Activated naive CD4-positive, alpha-beta T cell treated with anti-CD3 and anti-CD28 coated beads, Interleukin-2, amount 10 ng/mL, durations not matched to agents 7 days and 5 days (primary cell): ENCODE measurements around the gene ROR1.

Source experiments
- CTCF ChIA-PET: fragments of 350-600 bp; sonication (Branson Sonifier 250); formaldehyde crosslinking; loops from one replicate; lab custom pipeline; 2021; ENCODE audit warnings: antibody characterized with exemption; lab: Charles Lee
- DNase-seq: peaks from one replicate; pipeline ENCODE4 v3.0.0-alpha.2; 2020
- H3K27ac Mint-ChIP-seq: one replicate; pipeline ENCODE4 v1.8.0; 2021; ENCODE audit warnings: mild to moderate bottlenecking, moderate library complexity, mixed read lengths
- H3K27me3 Mint-ChIP-seq: one replicate; pipeline ENCODE4 v1.8.0; 2021; ENCODE audit warnings: mild to moderate bottlenecking, mixed read lengths
- H3K36me3 Mint-ChIP-seq: one replicate; pipeline ENCODE4 v1.8.0; 2021; ENCODE audit warnings: mixed read lengths
- H3K4me1 Mint-ChIP-seq: one replicate; pipeline ENCODE4 v1.8.0; 2021; ENCODE audit warnings: mixed read lengths
- H3K4me3 Mint-ChIP-seq: one replicate; pipeline ENCODE4 v1.8.0; 2021; ENCODE audit warnings: mild to moderate bottlenecking, moderate library complexity, mixed read lengths
- H3K9me3 Mint-ChIP-seq: one replicate; pipeline ENCODE4 v1.8.0; 2021; ENCODE audit warnings: mixed read lengths

ROR1 gene

DNA sequence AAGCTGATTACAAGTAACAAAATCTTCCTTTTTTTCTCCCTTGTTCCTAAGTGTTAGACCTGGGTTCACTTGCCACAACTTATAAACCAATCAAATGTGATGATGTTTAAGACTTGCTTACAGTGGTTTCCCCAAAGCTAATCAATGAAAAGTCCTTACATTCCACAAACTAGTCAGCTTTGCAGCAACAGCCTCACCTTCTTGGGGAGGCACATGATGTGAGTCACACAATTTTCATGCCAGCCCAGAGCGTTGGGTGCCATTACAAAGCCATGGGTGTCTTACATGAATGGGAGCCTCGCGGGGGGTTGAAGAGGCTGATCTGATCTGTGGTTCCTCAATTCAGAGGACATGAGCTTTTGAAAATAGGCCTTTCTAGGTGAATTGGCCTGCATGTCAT is 338.0 kb downstream of the ROR1 start:
- Mint-ChIP-seq H3K27ac (no peak overlapping the region), H3K4me1 (no peaks in the 10 kb centered on the region), H3K36me3 (no peaks in the 10 kb centered on the region), H3K9me3 (no peaks in the 10 kb centered on the region), H3K27me3 (peaks cover 2% of the 10 kb centered on the region), H3K4me3 (no peak overlapping the region)
- DNase-seq = no peak
- CTCF ChIA-PET = no interaction called here

GRCh38 chr1:64112281-64112680 is 338.5 kb downstream of the ROR1 start:
- no peak overlapping the region for H3K27ac Mint-ChIP-seq

DNA sequence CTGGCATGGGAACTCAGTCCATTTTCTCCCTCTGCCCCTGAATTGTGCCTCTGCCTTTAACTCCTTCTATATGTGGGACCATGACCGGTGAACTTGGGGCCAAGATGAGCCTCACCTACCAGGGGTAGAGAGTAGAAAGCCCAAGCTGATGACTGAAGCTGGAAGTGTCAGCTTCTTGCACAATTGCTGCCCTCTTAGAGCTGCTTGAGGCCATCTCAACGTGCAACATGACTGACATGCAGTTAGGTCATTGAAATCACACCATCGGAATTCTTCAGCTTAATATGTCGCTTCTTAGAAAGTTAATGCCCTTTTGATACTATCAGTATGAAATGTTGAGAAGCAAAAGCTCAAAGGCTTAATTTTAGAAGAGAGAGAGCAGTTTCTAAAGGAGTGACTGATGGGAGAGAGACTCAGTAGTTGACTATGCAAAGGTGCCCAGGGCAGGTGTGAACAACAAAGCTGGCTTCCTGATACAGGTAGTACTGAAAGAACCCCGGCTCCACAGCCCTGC is 340.3 kb downstream of the ROR1 start:
- Mint-ChIP-seq H3K36me3 (no peaks in the 10 kb centered on the region), H3K27ac (no peak overlapping the region), H3K27me3 (no peaks in the 10 kb centered on the region), H3K4me1 (no peaks in the 10 kb centered on the region), H3K9me3 (no peaks in the 10 kb centered on the region), H3K4me3 (no peak overlapping the region)
- CTCF ChIA-PET = no interaction called here
- no peak for DNase-seq

More at GRCh38 chr1:64112281-64112680, 338.5 kb downstream of the ROR1 start:
- H3K9me3 Mint-ChIP-seq = no peaks in the 10 kb centered on the region
- H3K4me1 Mint-ChIP-seq = no peaks in the 10 kb centered on the region
- H3K27me3 Mint-ChIP-seq = no peaks in the 10 kb centered on the region
- no peak for DNase-seq
- CTCF ChIA-PET = no interaction called here
- H3K36me3 Mint-ChIP-seq = no peaks in the 10 kb centered on the region
- H3K4me3 Mint-ChIP-seq = no peak overlapping the region

DNA sequence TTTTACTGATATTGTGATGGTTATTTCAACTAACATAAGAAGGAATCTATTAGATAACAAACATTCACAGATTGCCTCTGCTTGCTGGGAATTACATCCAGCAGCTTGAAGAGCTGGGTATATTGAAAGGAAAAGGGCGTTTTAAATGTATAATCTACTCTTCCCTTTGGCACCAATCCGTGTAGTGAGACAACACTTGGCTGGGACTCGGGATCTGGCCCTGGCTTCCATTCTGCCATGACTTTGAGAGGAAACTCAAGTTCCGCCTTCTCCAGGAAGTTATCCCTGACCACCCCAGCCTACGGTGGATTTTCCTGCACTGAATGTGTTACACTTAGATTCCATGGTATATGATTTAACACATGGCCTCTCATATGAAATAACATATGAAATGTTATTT is 342.7 kb downstream of the ROR1 start:
- Mint-ChIP-seq H3K27me3 (no peaks in the 10 kb centered on the region), H3K36me3 (no peaks in the 10 kb centered on the region), H3K4me3 (no peak overlapping the region), H3K4me1 (no peaks in the 10 kb centered on the region), H3K9me3 (no peaks in the 10 kb centered on the region), H3K27ac (no peak overlapping the region)
- CTCF ChIA-PET = no interaction called here
- no peak for DNase-seq

- no peak for DNase-seq
- H3K27ac Mint-ChIP-seq = no peak overlapping the region
- H3K36me3 Mint-ChIP-seq = no peaks in the 10 kb centered on the region
- CTCF ChIA-PET = no interaction called here
- H3K27me3 Mint-ChIP-seq = no peaks in the 10 kb centered on the region
- no peak overlapping the region for H3K4me3 Mint-ChIP-seq
- no peaks in the 10 kb centered on the region for H3K9me3 Mint-ChIP-seq
- H3K4me1 Mint-ChIP-seq = no peaks in the 10 kb centered on the region
Observed at GRCh38 chr1:64117492-64117891, 343.7 kb downstream of the ROR1 start.

DNA sequence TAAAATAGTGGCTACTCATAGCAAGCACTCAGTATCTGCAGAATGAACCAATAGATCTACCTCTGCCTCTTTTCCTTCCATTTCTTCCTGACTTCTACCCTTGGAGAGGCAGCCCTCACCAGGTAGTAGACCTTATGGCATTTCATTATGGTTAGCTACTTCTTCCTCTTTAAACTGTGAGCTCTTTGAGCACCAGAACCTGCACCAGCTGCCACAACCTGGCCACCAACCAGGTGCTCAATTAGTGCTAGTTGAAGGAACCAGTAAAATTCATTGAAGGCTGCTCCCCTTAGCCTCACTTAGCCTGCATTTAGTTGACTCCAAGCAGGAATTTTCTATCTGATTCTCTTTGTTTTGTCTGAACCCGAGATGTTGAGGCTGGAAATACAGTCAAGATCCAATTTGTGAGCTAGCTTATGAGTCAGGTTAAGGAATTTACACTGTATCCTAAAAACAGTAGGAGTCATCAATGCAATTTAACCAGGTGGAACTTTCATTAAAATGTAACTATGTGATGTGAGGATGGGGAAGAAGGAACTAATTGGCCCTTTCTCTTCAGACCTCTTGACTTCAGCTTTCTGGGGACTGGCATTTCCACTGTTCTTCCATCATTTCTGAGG is 348.1 kb downstream of the ROR1 start:
- Mint-ChIP-seq H3K36me3 (no peaks in the 10 kb centered on the region), H3K27ac (no peak overlapping the region), H3K4me1 (no peaks in the 10 kb centered on the region), H3K27me3 (peaks cover 9% of the 10 kb centered on the region), H3K9me3 (no peaks in the 10 kb centered on the region), H3K4me3 (no peak overlapping the region)
- no peak for DNase-seq
- CTCF ChIA-PET = no interaction called here

DNA sequence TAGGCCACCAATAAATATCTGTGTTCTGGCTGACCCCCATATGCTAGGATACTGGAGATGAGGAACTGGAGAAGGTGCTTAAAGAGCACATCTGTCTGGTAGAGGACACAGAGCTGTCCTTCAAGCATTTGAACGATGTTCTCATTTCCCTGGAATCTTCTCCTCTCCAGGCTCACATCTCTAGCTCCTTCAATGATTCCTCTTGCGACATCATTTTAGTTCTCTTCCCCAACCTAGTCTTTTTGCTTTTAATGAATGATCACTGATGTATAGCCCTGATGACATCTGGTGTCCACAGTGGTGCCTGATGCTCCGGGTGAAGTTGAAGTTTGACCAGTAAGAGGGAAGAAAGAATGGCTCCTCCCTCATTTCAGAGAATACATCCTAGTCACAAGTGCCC is 348.8 kb downstream of the ROR1 start:
- DNase-seq = no peak
- Mint-ChIP-seq H3K4me1 (no peaks in the 10 kb centered on the region), H3K27me3 (peaks cover 14% of the 10 kb centered on the region), H3K4me3 (no peak overlapping the region), H3K27ac (no peak overlapping the region), H3K36me3 (no peaks in the 10 kb centered on the region), H3K9me3 (no peaks in the 10 kb centered on the region)
- CTCF ChIA-PET = no interaction called here

DNA sequence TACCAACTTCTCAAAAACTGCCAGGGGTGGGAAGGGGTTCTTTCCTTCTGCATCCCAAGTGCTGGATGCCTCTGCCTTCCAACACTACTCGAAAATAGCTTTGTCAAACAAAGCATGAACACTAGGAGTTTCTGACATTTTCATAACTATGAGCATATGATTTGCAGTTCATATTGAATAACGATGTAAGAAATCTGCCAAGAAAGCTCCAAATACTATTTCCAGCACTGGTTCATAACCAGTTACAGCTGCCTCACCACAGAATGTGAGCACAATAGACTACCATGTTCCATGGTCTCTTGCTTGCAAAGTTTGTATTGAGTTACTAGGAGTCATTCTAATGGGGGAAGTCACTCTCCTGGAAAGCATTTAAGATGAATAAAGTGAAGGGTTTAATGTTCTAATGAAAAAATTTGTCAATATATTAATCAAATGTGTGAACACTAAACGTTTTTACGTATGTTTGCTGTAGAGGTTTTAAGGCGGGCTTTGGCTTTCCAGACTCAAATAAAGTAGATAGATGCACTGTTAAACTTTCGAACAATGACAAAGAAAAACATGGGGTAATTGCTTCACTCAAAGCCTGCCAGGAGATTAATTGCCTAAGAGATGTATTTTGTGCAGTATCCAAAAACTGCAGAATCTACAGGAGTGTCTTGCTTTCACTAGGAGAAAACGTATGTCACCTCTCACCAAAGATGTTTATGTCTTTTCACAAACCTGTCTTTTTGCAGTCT is 351.1 kb downstream of the ROR1 start:
- no peaks in the 10 kb centered on the region for H3K4me1 Mint-ChIP-seq
- H3K36me3 Mint-ChIP-seq = no peaks in the 10 kb centered on the region
- no peaks in the 10 kb centered on the region for H3K9me3 Mint-ChIP-seq
- CTCF ChIA-PET = no interaction called here
- H3K27ac Mint-ChIP-seq = no peak overlapping the region
- no peak overlapping the region for H3K4me3 Mint-ChIP-seq
- H3K27me3 Mint-ChIP-seq = peaks cover 18% of the 10 kb centered on the region
- DNase-seq = no peak

- Mint-ChIP-seq H3K9me3 (no peaks in the 10 kb centered on the region), H3K4me1 (no peaks in the 10 kb centered on the region), H3K36me3 (no peaks in the 10 kb centered on the region), H3K4me3 (no peak overlapping the region), H3K27me3 (peaks cover 18% of the 10 kb centered on the region), H3K27ac (no peak overlapping the region)
- CTCF ChIA-PET = interaction anchor here (0.8 kb wide), 1 partner anchor 11 kb away, joined by 5 read pairs; no protein-coding TSS in a partner anchor
- DNase-seq = no peak
Observed at GRCh38 chr1:64126581-64126980, 352.8 kb downstream of the ROR1 start.

GRCh38 chr1:64127297-64127696 is 353.5 kb downstream of the ROR1 start:
- CTCF ChIA-PET = no interaction called here
- peaks cover 18% of the 10 kb centered on the region for H3K27me3 Mint-ChIP-seq
- no peaks in the 10 kb centered on the region for H3K36me3 Mint-ChIP-seq
- no peak for DNase-seq
- no peak overlapping the region for H3K4me3 Mint-ChIP-seq
- no peak overlapping the region for H3K27ac Mint-ChIP-seq
- H3K9me3 Mint-ChIP-seq = no peaks in the 10 kb centered on the region
- H3K4me1 Mint-ChIP-seq = no peaks in the 10 kb centered on the region

GRCh38 chr1:64129701-64130100 is 355.9 kb downstream of the ROR1 start:
- H3K9me3 Mint-ChIP-seq = no peaks in the 10 kb centered on the region
- DNase-seq = no peak
- no peaks in the 10 kb centered on the region for H3K36me3 Mint-ChIP-seq
- H3K27me3 Mint-ChIP-seq = peaks cover 12% of the 10 kb centered on the region
- CTCF ChIA-PET = no interaction called here
- no peaks in the 10 kb centered on the region for H3K4me1 Mint-ChIP-seq
- H3K27ac Mint-ChIP-seq = no peak overlapping the region
- H3K4me3 Mint-ChIP-seq = no peak overlapping the region

DNA sequence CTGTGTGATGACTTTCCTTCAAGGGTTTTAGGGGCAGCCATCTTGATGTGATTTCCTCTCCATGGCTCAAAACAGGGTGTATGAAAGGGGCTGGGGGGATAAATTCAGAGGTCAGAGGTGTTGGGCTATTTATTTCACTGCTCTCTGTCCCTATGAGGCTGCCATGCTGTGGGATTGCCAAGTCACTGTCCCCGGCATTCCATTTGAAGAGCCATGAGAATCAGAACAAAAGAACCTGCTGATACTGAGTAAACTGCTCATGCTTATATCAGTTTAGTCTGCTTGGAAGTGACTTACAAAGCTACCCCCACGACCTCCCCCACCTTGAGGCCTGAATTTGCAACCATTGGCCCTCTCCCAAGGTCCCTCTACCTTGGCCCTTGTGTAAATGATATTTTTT is 357.3 kb downstream of the ROR1 start:
- Mint-ChIP-seq H3K4me3 (no peak overlapping the region), H3K36me3 (no peaks in the 10 kb centered on the region), H3K4me1 (no peaks in the 10 kb centered on the region), H3K9me3 (no peaks in the 10 kb centered on the region), H3K27me3 (peaks cover 10% of the 10 kb centered on the region), H3K27ac (no peak overlapping the region)
- no peak for DNase-seq
- CTCF ChIA-PET = no interaction called here

- H3K4me3 Mint-ChIP-seq = no peak overlapping the region
- no peak overlapping the region for H3K27ac Mint-ChIP-seq
- H3K27me3 Mint-ChIP-seq = peaks cover under 1% of the 10 kb centered on the region
- H3K4me1 Mint-ChIP-seq = no peaks in the 10 kb centered on the region
- H3K36me3 Mint-ChIP-seq = no peaks in the 10 kb centered on the region
- CTCF ChIA-PET = interaction anchor here (1.0 to 1.1 kb wide), 2 partner anchors 113 to 442 kb away, joined by 3 read pairs; no protein-coding TSS in a partner anchor
- no peaks in the 10 kb centered on the region for H3K9me3 Mint-ChIP-seq
- no peak for DNase-seq
Observed at GRCh38 chr1:64133036-64133435, 359.2 kb downstream of the ROR1 start.

DNA sequence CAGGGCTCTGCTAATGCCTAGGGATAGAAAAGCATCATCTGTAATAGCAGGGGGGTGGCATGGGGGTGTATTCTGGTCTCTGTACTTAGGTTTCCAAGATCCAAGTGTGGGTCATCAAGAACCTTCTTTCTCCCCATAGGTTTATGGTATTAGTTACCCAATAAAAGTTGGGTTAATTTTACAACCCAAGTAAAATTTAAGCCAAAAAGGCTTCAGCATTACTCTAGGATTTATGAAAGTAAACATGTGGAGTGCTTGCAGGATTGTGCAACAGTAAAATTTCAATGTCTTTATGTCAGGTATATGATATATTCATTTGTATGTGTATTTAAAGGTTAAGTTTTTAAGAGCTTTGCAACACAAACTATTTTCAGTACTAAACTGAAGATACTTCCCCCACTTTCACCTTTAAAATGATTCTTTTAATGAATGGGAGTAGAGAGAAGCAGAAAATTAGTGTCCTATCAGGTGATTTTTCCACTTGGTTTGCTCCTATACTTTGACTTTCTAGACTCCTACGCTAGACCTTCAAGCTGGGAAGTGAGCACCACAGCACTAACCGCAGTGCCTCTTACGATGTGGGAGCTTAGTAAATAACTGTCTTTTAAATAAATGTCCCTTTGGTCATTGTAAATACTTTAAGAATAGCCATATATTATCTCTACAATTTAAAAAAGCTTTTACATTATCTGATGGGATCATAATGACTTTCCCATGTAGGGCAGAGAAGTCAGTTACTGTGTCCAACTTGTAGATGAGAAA is 361.8 kb downstream of the ROR1 start:
- no peak overlapping the region for H3K4me3 Mint-ChIP-seq
- H3K27ac Mint-ChIP-seq = no peak overlapping the region
- CTCF ChIA-PET = interaction anchor here (0.7 to 5.2 kb wide), 4 partner anchors 9 to 446 kb away, joined by 3 to 45 read pairs (median 3); no protein-coding TSS in a partner anchor
- no peaks in the 10 kb centered on the region for H3K27me3 Mint-ChIP-seq
- DNase-seq = no peak
- H3K36me3 Mint-ChIP-seq = no peaks in the 10 kb centered on the region
- H3K9me3 Mint-ChIP-seq = no peaks in the 10 kb centered on the region
- H3K4me1 Mint-ChIP-seq = no peaks in the 10 kb centered on the region
